GM12874 (cell line): Measurements from ENCODE around the gene NINL.

Experiments used
- TF ChIP-seq, protein P1 (sequence below): IDR thresholded peaks from 2 replicates; pipeline ENCODE4 v1.5.1; 2011; ENCODE audit warnings: low read depth, mild to moderate bottlenecking, control low read depth, low read length, moderate library complexity; ENCODE audit not compliant: insufficient read depth

NINL gene

GRCh38 chr20:25421102-25421501, 164.2 kb downstream of the NINL start:
- TF ChIP-seq, protein P1, sequence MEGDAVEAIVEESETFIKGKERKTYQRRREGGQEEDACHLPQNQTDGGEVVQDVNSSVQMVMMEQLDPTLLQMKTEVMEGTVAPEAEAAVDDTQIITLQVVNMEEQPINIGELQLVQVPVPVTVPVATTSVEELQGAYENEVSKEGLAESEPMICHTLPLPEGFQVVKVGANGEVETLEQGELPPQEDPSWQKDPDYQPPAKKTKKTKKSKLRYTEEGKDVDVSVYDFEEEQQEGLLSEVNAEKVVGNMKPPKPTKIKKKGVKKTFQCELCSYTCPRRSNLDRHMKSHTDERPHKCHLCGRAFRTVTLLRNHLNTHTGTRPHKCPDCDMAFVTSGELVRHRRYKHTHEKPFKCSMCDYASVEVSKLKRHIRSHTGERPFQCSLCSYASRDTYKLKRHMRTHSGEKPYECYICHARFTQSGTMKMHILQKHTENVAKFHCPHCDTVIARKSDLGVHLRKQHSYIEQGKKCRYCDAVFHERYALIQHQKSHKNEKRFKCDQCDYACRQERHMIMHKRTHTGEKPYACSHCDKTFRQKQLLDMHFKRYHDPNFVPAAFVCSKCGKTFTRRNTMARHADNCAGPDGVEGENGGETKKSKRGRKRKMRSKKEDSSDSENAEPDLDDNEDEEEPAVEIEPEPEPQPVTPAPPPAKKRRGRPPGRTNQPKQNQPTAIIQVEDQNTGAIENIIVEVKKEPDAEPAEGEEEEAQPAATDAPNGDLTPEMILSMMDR, result no peak

DNA sequence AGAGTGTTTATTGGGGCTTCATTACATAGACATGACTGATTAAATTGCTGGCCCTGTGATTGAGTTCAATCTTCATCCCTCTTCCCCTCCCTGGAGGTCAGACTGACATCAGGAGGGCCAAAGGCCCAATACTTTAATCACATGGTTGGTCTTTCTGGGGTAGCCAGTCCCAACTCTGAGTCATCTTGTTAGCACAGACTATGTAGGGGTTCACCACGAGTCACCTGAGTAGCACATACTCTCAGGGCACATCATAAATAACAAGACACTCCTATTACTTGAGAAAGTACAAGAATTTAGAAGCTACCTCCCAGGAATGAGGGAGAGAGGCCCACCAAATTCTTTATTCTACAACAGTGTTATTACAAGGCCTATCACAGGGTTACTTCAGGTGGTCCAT, 166.6 kb downstream of the NINL start:
- TF ChIP-seq, protein P1, result no peak

GRCh38 chr20:25408890-25409289, 176.4 kb downstream of the NINL start:
- TF ChIP-seq, protein P1, result no peak

DNA sequence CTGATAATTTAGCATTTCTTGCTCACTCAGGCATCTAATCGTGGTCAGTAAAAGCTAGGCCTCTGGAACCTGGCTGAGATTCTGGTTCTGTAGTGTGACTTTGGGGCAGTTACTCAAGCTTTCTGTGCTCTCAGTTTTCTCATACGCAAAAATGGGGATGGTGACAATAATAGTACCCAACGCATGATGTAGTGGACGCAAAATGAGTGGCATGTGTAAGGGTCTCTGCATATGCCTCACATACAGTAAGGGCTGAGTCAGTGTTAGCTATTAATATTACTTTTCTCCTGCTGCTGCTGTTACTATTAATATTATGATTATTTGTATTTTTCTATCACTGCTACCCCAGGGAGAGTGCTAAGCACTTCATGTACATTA, 177.2 kb downstream of the NINL start:
- TF ChIP-seq, protein P1, result no peak

DNA sequence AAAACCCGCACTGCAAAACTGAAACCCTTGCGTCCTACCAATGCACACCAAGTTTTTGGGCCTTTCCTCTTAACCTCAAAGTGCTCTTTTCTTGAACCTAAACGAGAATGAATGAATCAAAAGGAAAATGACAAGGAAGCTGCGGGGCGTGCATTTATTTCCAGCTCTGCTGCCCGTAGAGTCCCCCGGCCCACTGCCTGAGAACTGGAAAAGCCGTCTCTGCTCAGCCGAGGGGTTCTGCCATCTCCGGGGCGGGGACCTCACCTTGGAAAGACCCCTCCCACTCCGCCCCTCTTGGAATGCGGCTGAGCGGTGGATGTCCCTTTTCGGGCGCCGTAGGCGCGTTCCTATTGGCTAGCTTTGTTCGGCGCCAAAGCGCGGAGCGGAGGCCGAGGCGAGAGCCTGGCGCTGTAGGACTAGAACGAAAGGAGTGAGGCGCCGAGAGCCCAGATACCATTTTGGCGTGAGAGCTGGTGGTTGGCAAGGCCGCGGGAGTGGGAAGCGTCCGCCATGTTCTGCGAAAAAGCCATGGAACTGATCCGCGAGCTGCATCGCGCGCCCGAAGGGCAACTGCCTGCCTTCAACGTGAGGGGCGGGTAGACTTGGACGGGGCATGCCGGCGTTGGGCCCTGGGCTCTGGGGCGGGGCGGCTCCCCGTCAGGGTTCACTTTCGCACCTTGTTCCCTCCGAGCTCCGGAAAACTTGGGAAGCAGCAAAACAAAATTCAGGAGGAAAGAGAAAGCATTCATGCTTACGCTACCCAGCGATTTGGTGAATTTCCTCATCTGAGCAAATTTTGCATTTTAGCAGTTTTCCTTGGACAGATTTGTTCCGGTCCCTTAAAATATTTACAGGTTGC, 177.8 kb downstream of the NINL start, which contains the start of gene GINS1:
Gene GINS1 (plus strand): TSS at position 363 of the 859 bp plus-strand sequence. CDS start 148 bp downstream, at position 511.
- TF ChIP-seq, protein P1, result no peak
